ENCODE results near the gene CLEC4E.

DNA sequence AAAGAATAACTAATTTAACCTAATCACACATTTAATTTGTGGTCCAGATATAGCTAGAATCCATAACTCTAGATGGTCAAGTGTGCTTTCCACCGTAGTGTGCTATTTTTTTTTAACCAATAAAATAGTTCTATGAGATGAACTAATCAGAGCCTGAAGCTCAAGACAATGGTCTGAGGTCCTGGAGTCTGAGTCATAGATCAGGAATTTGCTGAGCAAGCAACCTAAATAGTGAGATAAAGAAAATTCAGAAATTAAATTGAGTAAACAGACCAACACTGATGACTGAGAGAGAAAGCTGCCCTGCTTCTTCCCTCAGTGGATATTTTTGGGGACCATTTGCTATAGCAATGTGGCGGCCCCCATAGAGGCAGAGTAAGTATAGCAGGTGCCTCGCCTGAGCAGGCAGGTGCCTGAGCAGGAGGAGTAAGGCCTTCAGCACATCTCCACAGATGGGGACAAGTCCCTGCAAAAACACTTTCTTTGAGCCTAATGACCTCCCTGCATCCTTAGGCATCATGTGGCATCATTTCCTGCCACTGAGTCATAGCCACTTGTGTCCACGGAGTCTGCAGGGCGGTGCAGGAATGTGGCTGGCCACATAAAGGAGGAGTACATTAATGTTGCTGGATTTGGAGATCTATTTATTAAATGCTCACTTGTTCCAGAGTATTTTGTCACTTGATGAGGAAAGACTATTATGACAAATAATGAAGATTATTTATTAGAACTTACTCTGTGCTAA, 13.9 kb upstream of the CLEC4E start:
- TF ChIP-seq GATA3 (IDR thresholded peaks at IDR 0.05; ENCODE audit: low read depth, low read length) (no peak), GATA2 (IDR thresholded peaks at IDR 0.05; ENCODE audit: low read depth, low read length) (no peak)
